ENCODE measurements around the gene KCTD7.

GRCh38 chr7:66668112-66668511 lies 39.4 kb downstream of the KCTD7 start:
- TF ChIP-seq CTCF (IDR thresholded peaks at IDR 0.05; ENCODE audit: low read depth, low read length): no peak
- TF ChIP-seq EZH2phosphoT487 (IDR thresholded peaks at IDR 0.05; ENCODE audit: low read depth): no peak

Measured in OCI-LY3 (cell line).